HepG2 (cell line): ENCODE measurements around the gene GPR25. TPM values are rescaled to one million over a fixed set of nuclear protein-coding genes. Genes with fewer than 3 reads are reported as not detected.

Experiments used
- ATF6 ChIP-seq: sonication (generic); formaldehyde crosslinking; conservative IDR thresholded peaks from 2 replicates; pipeline ENCODE4 v1.4.0; 2020; ENCODE audit warnings: missing genetic modification reagents
- CTCF ChIP-seq: sonication (generic); formaldehyde crosslinking; IDR thresholded peaks from 2 replicates; pipeline ENCODE4 v1.5.0; 2020; ENCODE audit warnings: mild to moderate bottlenecking, missing genetic modification reagents, moderate library complexity
- MTF2 ChIP-seq: sonication (generic); formaldehyde crosslinking; IDR thresholded peaks from 2 replicates; pipeline ENCODE4 v1.5.0; 2020; ENCODE audit warnings: missing genetic modification reagents, borderline replicate concordance
- YY1 ChIP-seq: IDR thresholded peaks from 2 replicates; pipeline ENCODE4 v1.6.1; 2011; ENCODE audit warnings: low read length, low read depth, moderate library complexity, mild to moderate bottlenecking; ENCODE audit not compliant: insufficient read depth, insufficient replicate concordance
- ZNF18 ChIP-seq: sonication (generic); formaldehyde crosslinking; IDR thresholded peaks from 2 replicates; pipeline ENCODE4 v1.8.0; 2022; ENCODE audit warnings: mild to moderate bottlenecking, missing genetic modification reagents; ENCODE audit not compliant: insufficient replicate concordance
- ZNF775 ChIP-seq: sonication (generic); formaldehyde crosslinking; IDR thresholded peaks from 2 replicates; pipeline ENCODE4 v1.4.0; 2020; ENCODE audit warnings: missing genetic modification reagents, mild to moderate bottlenecking, moderate library complexity, borderline replicate concordance
- polyA plus RNA-seq, 8 experiments: library from polyadenylated mRNA; depleted of rRNA in 3 of 8; stranded (reverse) in 7 of 8; unstranded in 1 of 8; fragments of >200 nt; fragmentation: Illumina TruSeq in 4 of 8; extraction: Trizol in 4 of 8; gene quantifications; 2 replicates each; pipeline versions ENCODE4 v1.2.1 to v1.2.3, GENCODE V29; 2011 to 2016; ENCODE audit warnings: low read depth in 4 of 8, missing spikeins in 1 of 8, mixed read lengths in 1 of 8; ENCODE audit not compliant: insufficient read depth in 1 of 8
- total RNA-seq, 5 experiments: library from RNA; depleted of rRNA; stranded (reverse); fragments of >200 nt; fragmentation: Illumina TruSeq; extraction: Trizol; gene quantifications; 2 replicates each; pipeline ENCODE4 v1.2.3, GENCODE V29; 2016; ENCODE audit warnings: low read depth in 1 of 5
- TF ChIP-seq, protein P1 (sequence below): sonication (generic); formaldehyde crosslinking; IDR thresholded peaks from 2 replicates; pipeline ENCODE4 v1.4.0; 2020; ENCODE audit warnings: missing genetic modification reagents, borderline replicate concordance
- TF ChIP-seq, protein P2 (sequence below): sonication (generic); formaldehyde crosslinking; IDR thresholded peaks from one replicate; pipeline ENCODE4 v1.5.1; 2020; ENCODE audit warnings: mild to moderate bottlenecking, missing genetic modification reagents; ENCODE audit errors: not compliant biosample characterization
- TF ChIP-seq, protein P3 (sequence below): IDR thresholded peaks from 2 replicates; pipeline ENCODE4 v1.6.1; 2016; ENCODE audit warnings: low read depth, borderline replicate concordance

Gene GPR25
- total and polyA plus RNA-seq, 2 of the 13 experiments (the other 11 are each of a cell fraction or from before 2014, with no cell fraction given) = not detected

GRCh38 chr1:200891774-200892157 is 19.0 kb downstream of the GPR25 start (continued):
- TF ChIP-seq, protein P1, sequence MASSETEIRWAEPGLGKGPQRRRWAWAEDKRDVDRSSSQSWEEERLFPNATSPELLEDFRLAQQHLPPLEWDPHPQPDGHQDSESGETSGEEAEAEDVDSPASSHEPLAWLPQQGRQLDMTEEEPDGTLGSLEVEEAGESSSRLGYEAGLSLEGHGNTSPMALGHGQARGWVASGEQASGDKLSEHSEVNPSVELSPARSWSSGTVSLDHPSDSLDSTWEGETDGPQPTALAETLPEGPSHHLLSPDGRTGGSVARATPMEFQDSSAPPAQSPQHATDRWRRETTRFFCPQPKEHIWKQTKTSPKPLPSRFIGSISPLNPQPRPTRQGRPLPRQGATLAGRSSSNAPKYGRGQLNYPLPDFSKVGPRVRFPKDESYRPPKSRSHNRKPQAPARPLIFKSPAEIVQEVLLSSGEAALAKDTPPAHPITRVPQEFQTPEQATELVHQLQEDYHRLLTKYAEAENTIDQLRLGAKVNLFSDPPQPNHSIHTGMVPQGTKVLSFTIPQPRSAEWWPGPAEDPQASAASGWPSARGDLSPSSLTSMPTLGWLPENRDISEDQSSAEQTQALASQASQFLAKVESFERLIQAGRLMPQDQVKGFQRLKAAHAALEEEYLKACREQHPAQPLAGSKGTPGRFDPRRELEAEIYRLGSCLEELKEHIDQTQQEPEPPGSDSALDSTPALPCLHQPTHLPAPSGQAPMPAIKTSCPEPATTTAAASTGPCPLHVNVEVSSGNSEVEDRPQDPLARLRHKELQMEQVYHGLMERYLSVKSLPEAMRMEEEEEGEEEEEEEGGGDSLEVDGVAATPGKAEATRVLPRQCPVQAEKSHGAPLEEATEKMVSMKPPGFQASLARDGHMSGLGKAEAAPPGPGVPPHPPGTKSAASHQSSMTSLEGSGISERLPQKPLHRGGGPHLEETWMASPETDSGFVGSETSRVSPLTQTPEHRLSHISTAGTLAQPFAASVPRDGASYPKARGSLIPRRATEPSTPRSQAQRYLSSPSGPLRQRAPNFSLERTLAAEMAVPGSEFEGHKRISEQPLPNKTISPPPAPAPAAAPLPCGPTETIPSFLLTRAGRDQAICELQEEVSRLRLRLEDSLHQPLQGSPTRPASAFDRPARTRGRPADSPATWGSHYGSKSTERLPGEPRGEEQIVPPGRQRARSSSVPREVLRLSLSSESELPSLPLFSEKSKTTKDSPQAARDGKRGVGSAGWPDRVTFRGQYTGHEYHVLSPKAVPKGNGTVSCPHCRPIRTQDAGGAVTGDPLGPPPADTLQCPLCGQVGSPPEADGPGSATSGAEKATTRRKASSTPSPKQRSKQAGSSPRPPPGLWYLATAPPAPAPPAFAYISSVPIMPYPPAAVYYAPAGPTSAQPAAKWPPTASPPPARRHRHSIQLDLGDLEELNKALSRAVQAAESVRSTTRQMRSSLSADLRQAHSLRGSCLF (CRISPR knock-in tag) = no peak
- no peak for TF ChIP-seq MTF2 (CRISPR knock-in tag)
- TF ChIP-seq, protein P2, sequence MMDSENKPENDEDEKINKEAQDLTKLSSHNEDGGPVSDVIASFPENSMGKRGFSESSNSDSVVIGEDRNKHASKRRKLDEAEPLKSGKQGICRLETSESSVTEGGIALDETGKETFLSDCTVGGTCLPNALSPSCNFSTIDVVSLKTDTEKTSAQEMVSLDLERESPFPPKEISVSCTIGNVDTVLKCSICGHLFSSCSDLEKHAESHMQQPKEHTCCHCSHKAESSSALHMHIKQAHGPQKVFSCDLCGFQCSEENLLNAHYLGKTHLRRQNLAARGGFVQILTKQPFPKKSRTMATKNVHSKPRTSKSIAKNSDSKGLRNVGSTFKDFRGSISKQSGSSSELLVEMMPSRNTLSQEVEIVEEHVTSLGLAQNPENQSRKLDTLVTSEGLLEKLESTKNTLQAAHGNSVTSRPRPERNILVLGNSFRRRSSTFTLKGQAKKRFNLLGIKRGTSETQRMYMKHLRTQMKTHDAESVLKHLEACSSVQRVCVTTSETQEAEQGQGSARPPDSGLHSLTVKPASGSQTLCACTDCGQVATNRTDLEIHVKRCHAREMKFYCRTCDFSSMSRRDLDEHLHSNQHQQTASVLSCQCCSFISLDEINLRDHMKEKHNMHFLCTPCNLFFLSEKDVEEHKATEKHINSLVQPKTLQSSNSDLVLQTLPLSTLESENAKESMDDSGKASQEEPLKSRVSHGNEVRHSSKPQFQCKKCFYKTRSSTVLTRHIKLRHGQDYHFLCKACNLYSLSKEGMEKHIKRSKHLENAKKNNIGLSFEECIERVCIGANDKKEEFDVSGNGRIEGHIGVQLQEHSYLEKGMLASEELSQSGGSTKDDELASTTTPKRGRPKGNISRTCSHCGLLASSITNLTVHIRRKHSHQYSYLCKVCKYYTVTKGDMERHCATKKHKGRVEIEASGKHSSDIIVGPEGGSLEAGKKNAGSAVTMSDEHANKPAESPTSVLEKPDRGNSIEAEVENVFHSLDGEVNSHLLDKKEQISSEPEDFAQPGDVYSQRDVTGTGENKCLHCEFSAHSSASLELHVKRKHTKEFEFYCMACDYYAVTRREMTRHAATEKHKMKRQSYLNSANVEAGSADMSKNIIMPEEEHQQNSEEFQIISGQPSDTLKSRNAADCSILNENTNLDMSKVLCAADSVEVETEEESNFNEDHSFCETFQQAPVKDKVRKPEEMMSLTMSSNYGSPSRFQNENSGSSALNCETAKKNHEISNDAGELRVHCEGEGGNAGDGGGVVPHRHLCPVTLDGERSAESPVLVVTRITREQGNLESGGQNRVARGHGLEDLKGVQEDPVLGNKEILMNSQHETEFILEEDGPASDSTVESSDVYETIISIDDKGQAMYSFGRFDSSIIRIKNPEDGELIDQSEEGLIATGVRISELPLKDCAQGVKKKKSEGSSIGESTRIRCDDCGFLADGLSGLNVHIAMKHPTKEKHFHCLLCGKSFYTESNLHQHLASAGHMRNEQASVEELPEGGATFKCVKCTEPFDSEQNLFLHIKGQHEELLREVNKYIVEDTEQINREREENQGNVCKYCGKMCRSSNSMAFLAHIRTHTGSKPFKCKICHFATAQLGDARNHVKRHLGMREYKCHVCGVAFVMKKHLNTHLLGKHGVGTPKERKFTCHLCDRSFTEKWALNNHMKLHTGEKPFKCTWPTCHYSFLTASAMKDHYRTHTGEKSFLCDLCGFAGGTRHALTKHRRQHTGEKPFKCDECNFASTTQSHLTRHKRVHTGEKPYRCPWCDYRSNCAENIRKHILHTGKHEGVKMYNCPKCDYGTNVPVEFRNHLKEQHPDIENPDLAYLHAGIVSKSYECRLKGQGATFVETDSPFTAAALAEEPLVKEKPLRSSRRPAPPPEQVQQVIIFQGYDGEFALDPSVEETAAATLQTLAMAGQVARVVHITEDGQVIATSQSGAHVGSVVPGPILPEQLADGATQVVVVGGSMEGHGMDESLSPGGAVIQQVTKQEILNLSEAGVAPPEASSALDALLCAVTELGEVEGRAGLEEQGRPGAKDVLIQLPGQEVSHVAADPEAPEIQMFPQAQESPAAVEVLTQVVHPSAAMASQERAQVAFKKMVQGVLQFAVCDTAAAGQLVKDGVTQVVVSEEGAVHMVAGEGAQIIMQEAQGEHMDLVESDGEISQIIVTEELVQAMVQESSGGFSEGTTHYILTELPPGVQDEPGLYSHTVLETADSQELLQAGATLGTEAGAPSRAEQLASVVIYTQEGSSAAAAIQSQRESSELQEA = no peak
- TF ChIP-seq CTCF (CRISPR knock-in tag) = no peak
- TF ChIP-seq ATF6 = no peak
- no peak for TF ChIP-seq YY1
- TF ChIP-seq, protein P3, sequence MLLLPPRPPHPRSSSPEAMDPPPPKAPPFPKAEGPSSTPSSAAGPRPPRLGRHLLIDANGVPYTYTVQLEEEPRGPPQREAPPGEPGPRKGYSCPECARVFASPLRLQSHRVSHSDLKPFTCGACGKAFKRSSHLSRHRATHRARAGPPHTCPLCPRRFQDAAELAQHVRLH (CRISPR knock-in tag) = no peak
- TF ChIP-seq ZNF775 (CRISPR knock-in tag) = no peak
- TF ChIP-seq ZNF18 = no peak
